Measurements from ENCODE around the gene CDC42BPB. TPM values are rescaled to one million over a fixed set of nuclear protein-coding genes. Genes with fewer than 3 reads are reported as not detected.

CDC42BPB gene
- total and polyA plus RNA-seq, 12 donors = 41.1 to 108 (median 77.4) TPM

DNA sequence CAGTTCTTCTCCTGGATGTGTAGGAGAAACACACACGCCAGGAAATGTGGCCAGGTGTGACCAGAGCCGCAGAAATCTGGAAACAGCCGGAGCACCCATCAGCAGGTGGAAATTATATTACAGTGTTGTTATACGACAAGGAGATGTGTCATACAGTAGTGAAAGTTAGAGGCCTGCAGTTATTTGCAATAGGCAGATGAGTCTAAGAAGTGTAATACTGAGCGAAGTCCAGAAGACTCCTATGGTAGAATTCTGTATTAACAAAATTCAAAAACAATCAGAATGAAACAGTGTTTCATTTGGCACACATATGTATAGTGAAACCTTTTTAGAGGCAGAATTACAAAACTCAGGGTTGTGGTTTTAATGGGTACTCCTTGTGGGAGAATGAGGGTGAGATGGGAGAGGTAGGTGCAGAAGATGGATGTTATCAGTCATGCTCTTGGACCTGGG, 174.2 kb downstream of the CDC42BPB start:
- no peak overlapping the region for H3K4me3 ChIP-seq
- no peak for TF ChIP-seq POLR2A (IDR thresholded peaks at IDR 0.05)
- TF ChIP-seq, protein P1, sequence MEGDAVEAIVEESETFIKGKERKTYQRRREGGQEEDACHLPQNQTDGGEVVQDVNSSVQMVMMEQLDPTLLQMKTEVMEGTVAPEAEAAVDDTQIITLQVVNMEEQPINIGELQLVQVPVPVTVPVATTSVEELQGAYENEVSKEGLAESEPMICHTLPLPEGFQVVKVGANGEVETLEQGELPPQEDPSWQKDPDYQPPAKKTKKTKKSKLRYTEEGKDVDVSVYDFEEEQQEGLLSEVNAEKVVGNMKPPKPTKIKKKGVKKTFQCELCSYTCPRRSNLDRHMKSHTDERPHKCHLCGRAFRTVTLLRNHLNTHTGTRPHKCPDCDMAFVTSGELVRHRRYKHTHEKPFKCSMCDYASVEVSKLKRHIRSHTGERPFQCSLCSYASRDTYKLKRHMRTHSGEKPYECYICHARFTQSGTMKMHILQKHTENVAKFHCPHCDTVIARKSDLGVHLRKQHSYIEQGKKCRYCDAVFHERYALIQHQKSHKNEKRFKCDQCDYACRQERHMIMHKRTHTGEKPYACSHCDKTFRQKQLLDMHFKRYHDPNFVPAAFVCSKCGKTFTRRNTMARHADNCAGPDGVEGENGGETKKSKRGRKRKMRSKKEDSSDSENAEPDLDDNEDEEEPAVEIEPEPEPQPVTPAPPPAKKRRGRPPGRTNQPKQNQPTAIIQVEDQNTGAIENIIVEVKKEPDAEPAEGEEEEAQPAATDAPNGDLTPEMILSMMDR (IDR thresholded peaks at IDR 0.05) = no peak
- peaks cover 0 to 8% of the 10 kb centered on the region in 2 donors for H3K36me3 ChIP-seq (replicated peaks in 1 of 2)
- no peaks in the 10 kb centered on the region for H3K27me3 ChIP-seq
- no peaks in the 10 kb centered on the region for H3K9me3 ChIP-seq (replicated peaks in 1 of 3)
- no peaks in the 10 kb centered on the region for H3K4me1 ChIP-seq (replicated peaks in 1 of 2)
- DNase-seq = no peak
- WGBS, 4 donors = 92 to 93% (median 92%) methylated on average over 5 of the region's 5 CpGs
- intact Hi-C loops (cut with DNase I) = no loop called here
- H3K27ac ChIP-seq = no peak overlapping the region

Other genes starting within 250 kb of the CDC42BPB start
- under 1 TPM in 6 of 9 donors, not detected in 3; 0.07 to 0.65 (median 0.31) TPM for gene AMN, start 134.9 kb downstream of the CDC42BPB start, total RNA-seq
- 1 to 10 TPM in 1 of 3 donors, under 1 TPM in 1, not detected in 1; 0.48 to 3.6 TPM for gene AMN, start 134.9 kb downstream of the CDC42BPB start, polyA plus RNA-seq
- gene LBHD2, start 26.7 kb upstream of the CDC42BPB start, total RNA-seq = 1 to 10 TPM in 1 of 9 donors, not detected in 8; 2.1 TPM
- not detected for gene LBHD2, start 26.7 kb upstream of the CDC42BPB start, polyA plus RNA-seq
- gene EXOC3L4, start 37.2 kb upstream of the CDC42BPB start, total RNA-seq = 1 to 10 TPM in 5 of 9 donors, under 1 TPM in 4; 0.12 to 2.6 (median 1.6) TPM
- 1 to 10 TPM in 2 of 3 donors, not detected in 1; 3.1 to 4.3 TPM for gene EXOC3L4, start 37.2 kb upstream of the CDC42BPB start, polyA plus RNA-seq
- 100 to 1,000 TPM in 4 of 9 donors, 10 to 100 TPM in 4, 1 to 10 TPM in 1; 5.2 to 290 (median 82.9) TPM for gene TNFAIP2, start 65.9 kb upstream of the CDC42BPB start, total RNA-seq
- 100 to 1,000 TPM in 2 of 3 donors, 10 to 100 TPM in 1; 28.3 to 615 (median 532) TPM for gene TNFAIP2, start 65.9 kb upstream of the CDC42BPB start, polyA plus RNA-seq